ENCODE data around the gene WNT8A. TPM values are rescaled to one million over a fixed set of nuclear protein-coding genes. Genes with fewer than 3 reads are reported as not detected.

Gene WNT8A
- total RNA-seq, 1 donor from 2014 or later, result not detected

DNA sequence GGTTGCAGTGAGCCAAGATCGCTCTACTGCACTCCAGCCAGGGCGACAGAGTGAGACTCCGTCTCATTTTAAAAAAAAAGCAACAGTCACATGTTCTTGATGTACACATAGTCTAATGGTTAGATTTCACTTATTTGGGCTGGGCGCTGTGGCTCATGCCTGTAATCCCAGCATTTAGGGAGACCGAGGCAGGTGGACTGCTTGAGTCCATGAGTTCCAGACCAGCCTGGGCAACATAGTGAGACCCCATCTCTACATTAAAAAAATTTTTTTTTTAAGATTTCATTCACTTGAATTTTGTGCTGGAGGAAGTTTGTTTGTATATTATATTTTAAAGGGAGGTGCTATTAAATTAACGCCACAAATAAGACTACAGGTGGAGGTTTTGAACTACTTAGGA is 21.9 kb downstream of the WNT8A start:
- no peak overlapping the region for H3K27ac Mint-ChIP-seq (ENCODE audit: unreplicated experiment)
- H3K4me1 Mint-ChIP-seq, result peaks cover 9% of the 10 kb centered on the region
- DNase-seq (ENCODE audit: low read depth, low spot score), result no peak
- no peak overlapping the region for H3K4me3 Mint-ChIP-seq
- H3K36me3 Mint-ChIP-seq (ENCODE audit: low read depth), result no peaks in the 10 kb centered on the region
- peaks cover 23% of the 10 kb centered on the region for H3K27me3 Mint-ChIP-seq (ENCODE audit: low read depth)
- H3K9me3 Mint-ChIP-seq, result no peaks in the 10 kb centered on the region
- no peak for TF ChIP-seq CTCF (conservative IDR thresholded peaks at IDR 0.05)

DNA sequence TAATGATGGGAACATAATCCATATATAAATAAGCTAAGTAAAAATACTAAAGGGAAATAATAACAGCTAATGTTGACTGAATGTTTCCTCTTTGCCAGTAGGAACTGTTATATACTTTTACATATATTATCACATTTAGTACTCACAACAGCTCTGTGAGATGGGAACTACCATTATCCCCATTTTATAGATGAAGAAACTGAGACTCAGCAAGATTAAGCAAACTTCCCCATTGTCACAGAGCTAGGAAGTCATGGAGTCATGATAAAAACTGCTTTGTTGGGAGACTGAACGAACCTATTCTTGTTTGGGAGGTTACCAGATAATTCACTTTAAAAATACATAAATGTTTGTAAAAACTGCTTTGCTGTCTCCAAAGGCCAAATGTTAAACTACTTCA is 23.4 kb downstream of the WNT8A start:
- H3K9me3 Mint-ChIP-seq, result no peaks in the 10 kb centered on the region
- H3K4me1 Mint-ChIP-seq, result peaks cover 11% of the 10 kb centered on the region
- H3K4me3 Mint-ChIP-seq, result no peak overlapping the region
- no peak overlapping the region for H3K27ac Mint-ChIP-seq (ENCODE audit: unreplicated experiment)
- no peak for TF ChIP-seq CTCF (conservative IDR thresholded peaks at IDR 0.05)
- DNase-seq (ENCODE audit: low read depth, low spot score), result no peak
- peaks cover 19% of the 10 kb centered on the region for H3K27me3 Mint-ChIP-seq (ENCODE audit: low read depth)
- no peaks in the 10 kb centered on the region for H3K36me3 Mint-ChIP-seq (ENCODE audit: low read depth)

GRCh38 chr5:138109463-138110265 is 25.8 kb downstream of the WNT8A start:
- Mint-ChIP-seq H3K9me3 (no peaks in the 10 kb centered on the region), H3K36me3 (ENCODE audit: low read depth) (no peaks in the 10 kb centered on the region)

DNA sequence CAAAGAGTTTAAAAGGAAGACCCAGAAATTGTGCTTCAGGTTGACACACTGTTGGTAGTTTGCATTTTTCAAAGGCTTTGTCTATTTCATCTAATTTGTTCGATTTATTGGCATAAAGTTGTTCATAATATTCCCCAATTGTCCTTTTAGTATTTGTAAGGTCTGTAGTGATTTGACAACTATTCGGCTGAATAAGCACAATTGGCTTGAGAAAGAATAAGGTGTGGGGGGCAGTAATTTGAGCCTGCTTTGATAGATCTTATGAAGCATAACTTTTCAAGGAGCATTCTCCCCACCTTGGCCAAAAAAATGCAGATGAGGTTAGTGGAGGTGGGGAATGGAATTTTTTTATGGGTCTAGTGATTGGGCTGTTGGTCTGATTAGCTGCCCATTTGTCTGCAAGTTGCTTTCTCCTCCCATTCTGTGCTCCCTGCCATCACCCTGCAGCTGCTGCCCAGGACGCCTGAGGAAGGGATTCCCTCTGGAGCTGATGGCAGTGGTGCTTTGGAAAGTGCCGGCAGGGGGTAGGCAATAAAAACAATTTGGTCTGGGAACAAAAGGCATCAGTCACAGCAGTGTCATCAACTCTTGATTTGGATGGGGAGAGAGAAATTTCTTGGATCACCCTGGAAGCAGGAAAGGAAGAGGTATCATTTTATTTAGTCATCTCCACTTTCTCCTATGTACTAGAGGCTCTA is 26.6 kb downstream of the WNT8A start:
- peaks cover 7% of the 10 kb centered on the region for H3K27me3 Mint-ChIP-seq (ENCODE audit: low read depth)
- H3K36me3 Mint-ChIP-seq (ENCODE audit: low read depth), result no peaks in the 10 kb centered on the region
- H3K27ac Mint-ChIP-seq (ENCODE audit: unreplicated experiment), result no peak overlapping the region
- no peak for DNase-seq (ENCODE audit: low read depth, low spot score)
- TF ChIP-seq CTCF (conservative IDR thresholded peaks at IDR 0.05), result no peak
- no peak overlapping the region for H3K4me3 Mint-ChIP-seq
- H3K4me1 Mint-ChIP-seq, result peaks cover 11% of the 10 kb centered on the region
- H3K9me3 Mint-ChIP-seq, result no peaks in the 10 kb centered on the region

More at GRCh38 chr5:138109463-138110265, 25.8 kb downstream of the WNT8A start:
- Mint-ChIP-seq H3K27me3 (ENCODE audit: low read depth) (peaks cover 7% of the 10 kb centered on the region), H3K4me1 (peaks cover 11% of the 10 kb centered on the region), H3K4me3 (no peak overlapping the region), H3K27ac (ENCODE audit: unreplicated experiment) (no peak overlapping the region)
- no peak for DNase-seq (ENCODE audit: low read depth, low spot score)
- TF ChIP-seq CTCF (conservative IDR thresholded peaks at IDR 0.05), result no peak

- no peak for TF ChIP-seq CTCF (conservative IDR thresholded peaks at IDR 0.05)
- Mint-ChIP-seq H3K36me3 (ENCODE audit: low read depth) (no peaks in the 10 kb centered on the region), H3K9me3 (no peaks in the 10 kb centered on the region), H3K27me3 (ENCODE audit: low read depth) (peaks cover 7% of the 10 kb centered on the region), H3K4me1 (peaks cover 11% of the 10 kb centered on the region), H3K4me3 (no peak overlapping the region), H3K27ac (ENCODE audit: unreplicated experiment) (no peak overlapping the region)
- DNase-seq (ENCODE audit: low read depth, low spot score), result no peak
These were observed 27.3 kb downstream of the WNT8A start for GRCh38 chr5:138111181-138111580.

Measured in neural crest cell (in vitro differentiated cells).